Adipocyte (in vitro differentiated cells): ENCODE measurements around the gene PLCB4.

Experiments used
- DNase-seq: peaks from one replicate; pipeline ENCODE4 v3.0.0-alpha.2; 2015; ENCODE audit warnings: low read depth
- H3K27me3 ChIP-seq: replicated peaks from 2 replicates; pipeline ENCODE4 v1.7.0; 2013; ENCODE audit warnings: mild to moderate bottlenecking, low read length, moderate library complexity; ENCODE audit not compliant: control insufficient read depth, insufficient read depth
- H3K36me3 ChIP-seq: 2 replicates; pipeline ENCODE4 v1.7.0; 2013; ENCODE audit warnings: low read length, mild to moderate bottlenecking, moderate library complexity; ENCODE audit not compliant: control insufficient read depth, insufficient read depth, severe bottlenecking
- H3K4me1 ChIP-seq: 2 replicates; pipeline ENCODE4 v1.7.0; 2013; ENCODE audit warnings: mild to moderate bottlenecking, low read length, moderate library complexity; ENCODE audit not compliant: control insufficient read depth, insufficient read depth
- H3K4me3 ChIP-seq: 2 replicates; pipeline ENCODE4 v1.7.0; 2013; ENCODE audit warnings: mild to moderate bottlenecking, low read length, moderate library complexity
- H3K9ac ChIP-seq: 2 replicates; pipeline ENCODE4 v1.7.0; 2013; ENCODE audit warnings: mild to moderate bottlenecking, low read length, moderate library complexity
- H3K9me3 ChIP-seq: 2 replicates; pipeline ENCODE4 v1.7.0; 2013; ENCODE audit warnings: mild to moderate bottlenecking, low read length, moderate library complexity; ENCODE audit not compliant: control insufficient read depth

The PLCB4 gene

GRCh38 chr20:9269280-9269971 is 200.5 kb downstream of the PLCB4 start:
- Histone ChIP-seq H3K4me1 (peaks cover 18% of the 10 kb centered on the region), H3K4me3 (no peak overlapping the region), H3K36me3 (no peaks in the 10 kb centered on the region), H3K27me3 (no peaks in the 10 kb centered on the region), H3K9me3 (no peaks in the 10 kb centered on the region), H3K9ac (no peak overlapping the region)
- peak; percentile 54 for DNase-seq

GRCh38 chr20:9270831-9271230 is 201.9 kb downstream of the PLCB4 start:
- DNase-seq, result peak; percentile 92
- Histone ChIP-seq H3K9me3 (no peaks in the 10 kb centered on the region), H3K9ac (no peak overlapping the region), H3K36me3 (no peaks in the 10 kb centered on the region), H3K27me3 (no peaks in the 10 kb centered on the region), H3K4me3 (no peak overlapping the region), H3K4me1 (peaks cover 18% of the 10 kb centered on the region)

GRCh38 chr20:9276966-9277468 is 208.1 kb downstream of the PLCB4 start:
- H3K4me3 ChIP-seq, result no peak overlapping the region
- H3K27me3 ChIP-seq, result no peaks in the 10 kb centered on the region
- no peak for DNase-seq
- no peaks in the 10 kb centered on the region for H3K9me3 ChIP-seq
- no peak overlapping the region for H3K9ac ChIP-seq
- H3K4me1 ChIP-seq, result peaks cover 12% of the 10 kb centered on the region
- no peaks in the 10 kb centered on the region for H3K36me3 ChIP-seq

GRCh38 chr20:9279918-9280401 is 211.1 kb downstream of the PLCB4 start:
- Histone ChIP-seq H3K27me3 (no peaks in the 10 kb centered on the region), H3K9ac (no peak overlapping the region), H3K4me1 (peaks cover 12% of the 10 kb centered on the region), H3K9me3 (no peaks in the 10 kb centered on the region), H3K4me3 (peak overlapping the region; percentile 7), H3K36me3 (no peaks in the 10 kb centered on the region)
- no peak for DNase-seq

- H3K9me3 ChIP-seq, result no peaks in the 10 kb centered on the region
- no peak overlapping the region for H3K9ac ChIP-seq
- no peaks in the 10 kb centered on the region for H3K27me3 ChIP-seq
- DNase-seq, result peak; percentile 76
- H3K4me1 ChIP-seq, result peaks cover 12% of the 10 kb centered on the region
- H3K36me3 ChIP-seq, result no peaks in the 10 kb centered on the region
- H3K4me3 ChIP-seq, result peak overlapping the region; percentile 7
Measured at GRCh38 chr20:9280666-9281065, 211.8 kb downstream of the PLCB4 start.

GRCh38 chr20:9281803-9282202 is 212.9 kb downstream of the PLCB4 start:
- no peaks in the 10 kb centered on the region for H3K27me3 ChIP-seq
- H3K36me3 ChIP-seq, result no peaks in the 10 kb centered on the region
- peaks cover 12% of the 10 kb centered on the region for H3K4me1 ChIP-seq
- H3K9me3 ChIP-seq, result no peaks in the 10 kb centered on the region
- H3K4me3 ChIP-seq, result no peak overlapping the region
- no peak overlapping the region for H3K9ac ChIP-seq
- DNase-seq, result no peak

- H3K9me3 ChIP-seq, result no peaks in the 10 kb centered on the region
- H3K36me3 ChIP-seq, result no peaks in the 10 kb centered on the region
- no peak for DNase-seq
- H3K4me3 ChIP-seq, result no peak overlapping the region
- H3K27me3 ChIP-seq, result no peaks in the 10 kb centered on the region
- peaks cover 6% of the 10 kb centered on the region for H3K4me1 ChIP-seq
- no peak overlapping the region for H3K9ac ChIP-seq
Measured at GRCh38 chr20:9285617-9286016, 216.7 kb downstream of the PLCB4 start.

GRCh38 chr20:9286501-9287461 is 217.9 kb downstream of the PLCB4 start:
- Histone ChIP-seq H3K36me3 (no peaks in the 10 kb centered on the region), H3K4me1 (peaks cover 4% of the 10 kb centered on the region), H3K4me3 (no peak overlapping the region), H3K9ac (no peak overlapping the region), H3K9me3 (no peaks in the 10 kb centered on the region), H3K27me3 (no peaks in the 10 kb centered on the region)
- DNase-seq, result no peak

- no peak for DNase-seq
- no peak overlapping the region for H3K4me3 ChIP-seq
- no peaks in the 10 kb centered on the region for H3K36me3 ChIP-seq
- peaks cover 4% of the 10 kb centered on the region for H3K4me1 ChIP-seq
- no peaks in the 10 kb centered on the region for H3K9me3 ChIP-seq
- H3K9ac ChIP-seq, result no peak overlapping the region
- no peaks in the 10 kb centered on the region for H3K27me3 ChIP-seq
Measured at GRCh38 chr20:9287826-9288225, 218.9 kb downstream of the PLCB4 start.

- no peak overlapping the region for H3K4me3 ChIP-seq
- DNase-seq, result no peak
- no peaks in the 10 kb centered on the region for H3K9me3 ChIP-seq
- no peaks in the 10 kb centered on the region for H3K36me3 ChIP-seq
- no peaks in the 10 kb centered on the region for H3K27me3 ChIP-seq
- peaks cover 11% of the 10 kb centered on the region for H3K4me1 ChIP-seq
- no peak overlapping the region for H3K9ac ChIP-seq
Measured at GRCh38 chr20:9290331-9290730, 221.4 kb downstream of the PLCB4 start.

GRCh38 chr20:9293145-9293544 is 224.3 kb downstream of the PLCB4 start:
- Histone ChIP-seq H3K36me3 (no peaks in the 10 kb centered on the region), H3K27me3 (no peaks in the 10 kb centered on the region), H3K9ac (no peak overlapping the region), H3K9me3 (no peaks in the 10 kb centered on the region), H3K4me1 (peaks cover 11% of the 10 kb centered on the region), H3K4me3 (no peak overlapping the region)
- DNase-seq, result no peak
